Colonic mucosa (tissue), 4 donors: ENCODE measurements around the gene ARID4B. TPM values are rescaled to one million over a fixed set of nuclear protein-coding genes. Genes with fewer than 3 reads are reported as not detected.
"Not testable (repeated sequence)": the region's sequence is repeated elsewhere in the genome, so short reads cannot be mapped to it uniquely, and the experiment has no call there.

ENCODE experiments used
- DNase-seq: peaks from one replicate; pipeline ENCODE4 v3.0.0-alpha.2; 2020
- H3K27ac ChIP-seq: fragments of 200-600 bp; one replicate; pipeline ENCODE4 v1.8.0; 2021
- H3K27me3 ChIP-seq: fragments of 200-600 bp; one replicate; pipeline ENCODE4 v1.8.0; 2021
- H3K36me3 ChIP-seq: fragments of 200-600 bp; one replicate; pipeline ENCODE4 v1.8.0; 2021
- H3K4me1 ChIP-seq: fragments of 200-600 bp; one replicate; pipeline ENCODE4 v1.8.0; 2021; ENCODE audit warnings: mild to moderate bottlenecking
- H3K4me3 ChIP-seq: fragments of 200-600 bp; one replicate; pipeline ENCODE4 v1.8.0; 2021
- H3K9ac ChIP-seq, 2 donors: one replicate each; pipeline ENCODE4 v1.7.0; 2013; ENCODE audit warnings: control low read depth in 2 of 2, low read depth in 2 of 2, low read length in 2 of 2
- H3K9me3 ChIP-seq: fragments of 200-600 bp; one replicate; pipeline ENCODE4 v1.8.0; 2021
- intact Hi-C: fragments of 100-400 bp; cut with DNase I; formaldehyde crosslinking; loops from one replicate; pipeline ENCODE4 v1.14.1; 2022
- total RNA-seq, 2 donors: library from RNA; stranded (reverse); fragmentation: NEBNext Ultra II Directional in 1 of 2; extraction: Animal tissue kit (Norgen Biotek cat#: 25700) in 1 of 2; gene quantifications; one replicate each; pipeline ENCODE4 v1.2.1, GENCODE V29; 2021
- TF ChIP-seq, protein P1 (sequence below): fragments of 200-600 bp; IDR thresholded peaks from one replicate; pipeline ENCODE4 v1.8.0; 2022; ENCODE audit warnings: antibody characterized with exemption, mild to moderate bottlenecking
- donor health status: healthy.
- donor health status: DM: no; HTN: no; CAD: no.
- donor health status: DM: no; HTN: no; CAD: no.

Gene ARID4B
- total RNA-seq, 2 donors from 2014 or later, result 27.0 to 31.0 TPM

- no peak for DNase-seq
- intact Hi-C loops, result no loop called here
- Histone ChIP-seq H3K4me3 (no peak overlapping the region), H3K9ac (no peak overlapping the region), H3K27me3 (no peaks in the 10 kb centered on the region), H3K9me3 (no peaks in the 10 kb centered on the region), H3K4me1 (no peaks in the 10 kb centered on the region), H3K27ac (no peak overlapping the region), H3K36me3 (no peaks in the 10 kb centered on the region)
- TF ChIP-seq, protein P1, sequence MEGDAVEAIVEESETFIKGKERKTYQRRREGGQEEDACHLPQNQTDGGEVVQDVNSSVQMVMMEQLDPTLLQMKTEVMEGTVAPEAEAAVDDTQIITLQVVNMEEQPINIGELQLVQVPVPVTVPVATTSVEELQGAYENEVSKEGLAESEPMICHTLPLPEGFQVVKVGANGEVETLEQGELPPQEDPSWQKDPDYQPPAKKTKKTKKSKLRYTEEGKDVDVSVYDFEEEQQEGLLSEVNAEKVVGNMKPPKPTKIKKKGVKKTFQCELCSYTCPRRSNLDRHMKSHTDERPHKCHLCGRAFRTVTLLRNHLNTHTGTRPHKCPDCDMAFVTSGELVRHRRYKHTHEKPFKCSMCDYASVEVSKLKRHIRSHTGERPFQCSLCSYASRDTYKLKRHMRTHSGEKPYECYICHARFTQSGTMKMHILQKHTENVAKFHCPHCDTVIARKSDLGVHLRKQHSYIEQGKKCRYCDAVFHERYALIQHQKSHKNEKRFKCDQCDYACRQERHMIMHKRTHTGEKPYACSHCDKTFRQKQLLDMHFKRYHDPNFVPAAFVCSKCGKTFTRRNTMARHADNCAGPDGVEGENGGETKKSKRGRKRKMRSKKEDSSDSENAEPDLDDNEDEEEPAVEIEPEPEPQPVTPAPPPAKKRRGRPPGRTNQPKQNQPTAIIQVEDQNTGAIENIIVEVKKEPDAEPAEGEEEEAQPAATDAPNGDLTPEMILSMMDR, result no peak
These were observed 43.7 kb downstream of the ARID4B start for GRCh38 chr1:235284231-235284769.

DNA sequence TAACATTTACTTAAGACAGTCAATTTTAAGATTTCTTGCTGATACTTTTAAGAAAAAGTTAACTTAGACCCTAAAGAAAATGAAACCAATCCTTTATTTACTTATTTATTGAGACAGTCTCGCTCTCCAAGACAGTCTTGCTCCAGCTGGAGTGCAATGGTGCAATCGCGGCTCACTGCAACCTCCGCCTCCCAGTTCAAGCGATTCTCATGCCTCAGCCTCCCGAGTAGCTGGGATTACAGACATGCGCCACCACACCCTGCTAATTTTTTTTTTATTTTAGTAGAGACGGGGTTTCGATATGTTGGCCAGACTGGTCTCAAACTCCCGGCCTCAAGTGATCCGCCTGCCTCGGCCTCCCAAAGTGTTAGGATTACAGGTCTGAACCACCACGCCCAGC lies 44.3 kb downstream of the ARID4B start:
- H3K27ac ChIP-seq, intact Hi-C loops, H3K27me3 ChIP-seq, H3K4me3 ChIP-seq, H3K4me1 ChIP-seq, H3K9ac ChIP-seq, H3K36me3 ChIP-seq, H3K9me3 ChIP-seq, DNase-seq: not testable (repeated sequence)

DNA sequence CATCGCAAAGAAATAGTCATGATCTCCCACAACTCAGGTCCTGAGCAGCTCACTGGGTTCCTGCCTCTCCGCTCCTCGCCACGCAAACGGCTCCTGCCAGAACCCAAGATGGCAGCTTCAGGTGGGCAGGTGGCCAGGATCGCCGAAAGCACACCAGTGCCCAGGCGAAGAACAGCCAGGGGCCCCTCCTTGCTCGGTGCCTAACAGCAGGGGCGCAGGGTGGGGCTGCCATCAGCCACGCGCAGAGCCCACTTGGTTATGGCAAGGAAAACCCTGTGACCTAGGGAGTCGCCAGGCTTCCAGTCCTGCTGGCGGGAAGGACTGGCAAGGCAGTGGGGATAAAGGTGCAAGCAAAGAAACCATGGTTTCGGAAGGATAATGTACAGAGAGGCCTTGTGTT lies 47.5 kb downstream of the ARID4B start:
- no peaks in the 10 kb centered on the region for H3K4me1 ChIP-seq
- no peak overlapping the region for H3K27ac ChIP-seq
- intact Hi-C loops, result no loop called here

GRCh38 chr1:235279694-235280093 lies 48.3 kb downstream of the ARID4B start:
- intact Hi-C loops, result no loop called here
- H3K4me1 ChIP-seq, result no peaks in the 10 kb centered on the region
- DNase-seq, result no peak

More for the DNA sequence above, 47.5 kb downstream of the ARID4B start:
- TF ChIP-seq, protein P1, result no peak
- Histone ChIP-seq H3K4me3 (no peak overlapping the region), H3K27me3 (no peaks in the 10 kb centered on the region), H3K9me3 (no peaks in the 10 kb centered on the region), H3K36me3 (no peaks in the 10 kb centered on the region), H3K9ac (no peak overlapping the region)
- DNase-seq, result no peak

DNA sequence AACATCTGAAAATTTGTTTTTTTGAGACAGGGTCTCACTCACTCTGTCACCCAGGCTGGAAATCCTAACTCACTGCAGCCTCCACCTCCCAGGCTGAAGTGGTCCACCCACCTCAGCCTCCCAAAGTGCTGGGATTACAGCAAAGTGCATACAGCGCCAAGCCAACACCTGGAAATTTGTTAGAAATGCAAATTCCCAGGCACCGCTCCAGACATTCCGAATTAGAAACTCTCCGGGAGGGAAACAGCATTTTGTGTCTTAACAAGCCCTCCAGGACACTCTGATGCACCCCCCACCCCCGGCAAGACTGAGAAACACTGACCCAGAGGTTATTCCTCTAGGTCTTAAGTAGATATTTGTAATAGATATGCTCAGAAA lies 49.1 kb downstream of the ARID4B start:
- Histone ChIP-seq H3K27me3 (no peaks in the 10 kb centered on the region), H3K4me3 (no peak overlapping the region), H3K27ac (no peak overlapping the region), H3K9ac (peak overlapping the region in 1 of 2 donors; percentile 29), H3K4me1 (no peaks in the 10 kb centered on the region), H3K9me3 (no peaks in the 10 kb centered on the region), H3K36me3 (no peaks in the 10 kb centered on the region)
- intact Hi-C loops, result no loop called here
- no peak for DNase-seq
- TF ChIP-seq, protein P1, result no peak

More at GRCh38 chr1:235279694-235280093, 48.3 kb downstream of the ARID4B start:
- H3K27me3 ChIP-seq, result no peaks in the 10 kb centered on the region
- TF ChIP-seq, protein P1, result no peak
- H3K36me3 ChIP-seq, result no peaks in the 10 kb centered on the region
- H3K9ac ChIP-seq, result no peak overlapping the region
- H3K27ac ChIP-seq, result no peak overlapping the region
- no peak overlapping the region for H3K4me3 ChIP-seq
- no peaks in the 10 kb centered on the region for H3K9me3 ChIP-seq

DNA sequence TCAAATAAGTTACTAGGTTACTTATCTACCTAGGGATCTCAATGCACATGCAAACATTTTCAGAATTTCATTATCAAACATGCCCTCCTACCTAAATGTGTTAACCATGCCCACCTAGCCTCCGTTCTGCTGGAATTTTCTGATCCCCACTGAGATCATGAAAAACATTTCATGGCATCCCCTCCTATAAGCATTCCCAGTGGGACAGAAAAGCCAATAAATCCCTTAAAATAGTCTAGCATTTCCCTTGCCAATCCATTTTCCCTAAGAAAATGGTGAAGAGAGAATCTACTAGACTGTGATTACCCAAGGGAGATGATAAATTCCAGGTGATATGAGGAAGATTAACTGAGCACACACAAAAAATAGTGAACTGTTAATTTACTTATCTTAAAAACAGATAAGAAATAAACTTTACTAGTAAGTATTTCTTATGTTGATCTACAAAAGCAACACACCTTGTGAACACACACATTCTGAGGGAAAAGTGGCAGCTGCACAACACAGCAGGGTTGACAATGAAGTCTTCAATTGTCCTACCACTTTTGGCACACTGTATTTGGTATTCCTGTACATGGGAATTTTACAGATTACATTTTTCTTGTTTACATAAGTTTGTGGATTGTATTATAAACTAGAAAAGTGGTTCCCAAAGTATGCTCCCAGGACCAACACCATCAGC lies 49.6 kb downstream of the ARID4B start:
- no peaks in the 10 kb centered on the region for H3K9me3 ChIP-seq
- no peaks in the 10 kb centered on the region for H3K27me3 ChIP-seq
- H3K27ac ChIP-seq, result no peak overlapping the region
- no peaks in the 10 kb centered on the region for H3K36me3 ChIP-seq
- TF ChIP-seq, protein P1, result no peak
- no peak overlapping the region for H3K9ac ChIP-seq
- intact Hi-C loops, result no loop called here
- H3K4me1 ChIP-seq, result no peaks in the 10 kb centered on the region
- no peak for DNase-seq
- no peak overlapping the region for H3K4me3 ChIP-seq
